IMR-90 (cell line): ENCODE measurements around the gene SSBP3. TPM values are rescaled to one million over a fixed set of nuclear protein-coding genes. Genes with fewer than 3 reads are reported as not detected.

Experiments
- ATAC-seq: fragments of 200-7000 bp; cut with Tn5 transposase; 2 replicates; pipeline ENCODE4 v1.9.1; 2020; ENCODE audit warnings: low read depth, mild to moderate bottlenecking, moderate library complexity
- BruUV-seq: library from RNA; stranded (reverse); fragments of 400-500 nt; replicated peaks from 2 replicates; lab custom pipeline; 2021; lab: Mats Ljungman, UMichigan
- CTCF ChIA-PET: fragments of 300-600 bp; formaldehyde crosslinking; extraction: SDS; loops from one replicate; lab custom pipeline; 2021; ENCODE audit warnings: antibody characterized with exemption; lab: Yijun Ruan, JAX
- POLR2A ChIA-PET: fragments of 300-600 bp; sonication (Branson Sonifier 250); formaldehyde crosslinking; loops from one replicate; lab custom pipeline; 2022; ENCODE audit warnings: antibody characterized with exemption; ENCODE audit not compliant: unreplicated experiment; lab: Charles Lee
- DNase-seq: peaks from one replicate; pipeline ENCODE4 v3.0.0; 2013
- H2AFZ ChIP-seq: replicated peaks from 2 replicates; pipeline ENCODE3; 2013; ENCODE audit warnings: low read length, mild to moderate bottlenecking; ENCODE audit not compliant: poor library complexity
- H2AK5ac ChIP-seq: 2 replicates; pipeline ENCODE4 v1.6.1; 2013; ENCODE audit warnings: low read depth, low read length, inconsistent platforms
- H2AK9ac ChIP-seq: replicated peaks from 2 replicates; pipeline ENCODE3; 2013; ENCODE audit warnings: mild to moderate bottlenecking, low read depth, low read length, moderate library complexity; ENCODE audit not compliant: poor library complexity
- H2BK120ac ChIP-seq: 2 replicates; pipeline ENCODE4 v1.6.1; 2013; ENCODE audit warnings: low read depth, low read length, inconsistent platforms
- H2BK15ac ChIP-seq: 3 replicates; pipeline ENCODE4 v1.6.1; 2013; ENCODE audit warnings: low read depth, low read length, inconsistent platforms
- H2BK20ac ChIP-seq: 2 replicates; pipeline ENCODE4 v1.6.1; 2013; ENCODE audit warnings: low read depth, mild to moderate bottlenecking, inconsistent platforms, low read length, moderate library complexity
- H2BK5ac ChIP-seq: 2 replicates; pipeline ENCODE4 v1.6.1; 2013; ENCODE audit warnings: mild to moderate bottlenecking, low read depth, low read length, inconsistent platforms; ENCODE audit not compliant: poor library complexity, severe bottlenecking
- H3K14ac ChIP-seq: replicated peaks from 2 replicates; pipeline ENCODE4 v1.6.1; 2013; ENCODE audit warnings: low read depth, low read length, inconsistent platforms
- H3K18ac ChIP-seq: 2 replicates; pipeline ENCODE4 v1.6.1; 2013; ENCODE audit warnings: low read depth, low read length, control low read depth
- H3K23ac ChIP-seq: 2 replicates; pipeline ENCODE4 v1.6.1; 2013; ENCODE audit warnings: low read depth, low read length, inconsistent platforms
- H3K27ac ChIP-seq: 2 replicates; pipeline ENCODE4 v1.5.1; 2013; ENCODE audit warnings: mild to moderate bottlenecking, control low read depth, low read length; ENCODE audit not compliant: insufficient read depth
- H3K27me3 ChIP-seq: 2 replicates; pipeline ENCODE4 v1.6.1; 2013; ENCODE audit warnings: low read length; ENCODE audit not compliant: control insufficient read depth, insufficient read depth
- H3K36me3 ChIP-seq: 2 replicates; pipeline ENCODE4 v1.6.1; 2013; ENCODE audit warnings: low read length, mixed read lengths; ENCODE audit not compliant: control insufficient read depth, insufficient read depth
- H3K4ac ChIP-seq: 2 replicates; pipeline ENCODE4 v1.6.1; 2013; ENCODE audit warnings: low read depth, low read length, inconsistent platforms
- H3K4me1 ChIP-seq: 2 replicates; pipeline ENCODE4 v1.6.1; 2013; ENCODE audit warnings: low read length, mixed read lengths; ENCODE audit not compliant: control insufficient read depth, insufficient read depth
- H3K4me2 ChIP-seq: 2 replicates; pipeline ENCODE4 v1.6.1; 2013; ENCODE audit warnings: low read depth, mild to moderate bottlenecking, control low read depth, low read length, moderate library complexity
- H3K4me3 ChIP-seq: 2 replicates; pipeline ENCODE4 v1.5.1; 2013; ENCODE audit warnings: low read depth, mild to moderate bottlenecking, control low read depth, low read length, moderate library complexity; ENCODE audit not compliant: insufficient read depth
- H3K56ac ChIP-seq: 2 replicates; pipeline ENCODE4 v1.6.1; 2013; ENCODE audit warnings: low read length, inconsistent platforms; ENCODE audit not compliant: insufficient read depth; ENCODE audit errors: extremely low read depth
- H3K79me1 ChIP-seq, 2 experiments: 2 replicates each; pipeline ENCODE4 v1.6.1; 2013; ENCODE audit warnings: low read length in 2 of 2, inconsistent platforms in 1 of 2, low read depth in 1 of 2
- H3K9ac ChIP-seq: 2 replicates; pipeline ENCODE4 v1.6.1; 2013; ENCODE audit warnings: low read depth, low read length, control low read depth
- H3K9me1 ChIP-seq: 2 replicates; pipeline ENCODE4 v1.6.1; 2013; ENCODE audit warnings: low read length, inconsistent platforms; ENCODE audit not compliant: insufficient read depth
- H3K9me3 ChIP-seq: 2 replicates; pipeline ENCODE4 v1.6.1; 2013; ENCODE audit warnings: low read length; ENCODE audit not compliant: control insufficient read depth, insufficient read depth
- H4K20me1 ChIP-seq: 2 replicates; pipeline ENCODE4 v1.6.1; 2013; ENCODE audit warnings: low read length, inconsistent platforms; ENCODE audit not compliant: insufficient read depth
- H4K5ac ChIP-seq: 2 replicates; pipeline ENCODE4 v1.6.1; 2013; ENCODE audit warnings: mild to moderate bottlenecking, low read depth, low read length, control low read depth
- H4K8ac ChIP-seq, 2 experiments: 2 replicates each; pipeline ENCODE4 v1.6.1; 2013; ENCODE audit warnings: low read depth in 2 of 2, low read length in 2 of 2, control low read depth in 1 of 2, inconsistent platforms in 1 of 2
- H4K91ac ChIP-seq: 2 replicates; pipeline ENCODE4 v1.6.1; 2013; ENCODE audit warnings: low read depth, low read length, inconsistent platforms; ENCODE audit not compliant: insufficient read depth
- CEBPB ChIP-seq: IDR thresholded peaks from 2 replicates; pipeline ENCODE4 v1.6.1; 2012; ENCODE audit warnings: low read depth, low read length, improper control_type of control experiment
- WGBS, 2 experiments: methylation state at CpG; one replicate each; pipeline versions ENCODE4 v1.1.5 to v1.1.7; 2013; ENCODE audit warnings: missing lambda C conversion rate in 2 of 2; ENCODE audit not compliant: insufficient read length in 1 of 2; ENCODE audit errors: extremely low coverage in 2 of 2; 5-methylcytosine and 5-hydroxymethylcytosine counted together
- dilution Hi-C: fragments of 300-500 bp; cut with HindIII; formaldehyde crosslinking; loops from one replicate; pipeline ENCODE4 v1.14.3; 2018; ENCODE audit warnings: low sequenced_read_pairs; ENCODE audit not compliant: unreplicated experiment
- in situ Hi-C: fragments of 300-500 bp; cut with MboI; formaldehyde crosslinking; loops from 3 replicates; pipeline ENCODE4 v1.14.3; 2019; ENCODE audit warnings: low sequenced_read_pairs, inconsistent platforms, mixed read lengths
- intact Hi-C: fragments of 100-400 bp; cut with micrococcal nuclease; formaldehyde crosslinking; loops from 2 replicates; pipeline ENCODE4 v1.10.0; 2022
- polyA plus RNA-seq, 3 experiments: library from polyadenylated mRNA; depleted of rRNA; stranded (reverse); fragments of >200 nt; gene quantifications; 2 replicates each; pipeline ENCODE4 v1.2.3, GENCODE V29; 2012; ENCODE audit warnings: low replicate concordance in 1 of 3
- total RNA-seq: library from RNA; depleted of rRNA; stranded (reverse); fragments of >200 nt; gene quantifications from 2 replicates; pipeline ENCODE4 v1.2.3, GENCODE V29; 2012

The SSBP3 gene
- total and polyA plus RNA-seq, 2 of the 4 experiments (the other 2 are of a cell fraction): 10.9 to 39.6 TPM

GRCh38 chr1:54227891-54228310 lies 178.3 kb downstream of the SSBP3 start:
- DNase-seq (no peak), ATAC-seq (no peak)
- in situ Hi-C loops (no loop called here), intact Hi-C loops (loop anchor here (10.0 kb wide), 1 partner anchor 177 kb away; the partner anchor contains the start of gene SSBP3), dilution Hi-C loops (no loop called here)
- H2BK120ac ChIP-seq: no peak overlapping the region
- no peak overlapping the region for H3K9ac ChIP-seq
- no peaks in the 10 kb centered on the region for H3K9me3 ChIP-seq
- H3K14ac ChIP-seq: no peak overlapping the region
- no peak overlapping the region for H3K56ac ChIP-seq
- no peak overlapping the region for H3K4me3 ChIP-seq
- peaks cover 22% of the 10 kb centered on the region for H3K4me1 ChIP-seq
- no peak overlapping the region for H3K4me2 ChIP-seq
- H3K36me3 ChIP-seq: peaks cover 17% of the 10 kb centered on the region
- CTCF ChIA-PET: interaction anchor here (0.8 kb wide), 1 partner anchor 157 kb away, joined by 3 read pairs; no protein-coding TSS in a partner anchor
- H3K27ac ChIP-seq: no peak overlapping the region
- H2BK15ac ChIP-seq: no peak overlapping the region; the same call in 2 of the 3 replicates
- no peak overlapping the region for H4K5ac ChIP-seq
- no peak overlapping the region for H2BK5ac ChIP-seq
- H2BK20ac ChIP-seq: no peak overlapping the region
- H2AK9ac ChIP-seq: no peak overlapping the region
- H3K27me3 ChIP-seq: no peaks in the 10 kb centered on the region
- no peak overlapping the region for H4K8ac ChIP-seq
- no peak overlapping the region for H3K18ac ChIP-seq
- H3K23ac ChIP-seq: no peak overlapping the region
- TF ChIP-seq CEBPB: no peak
- peaks cover 11% of the 10 kb centered on the region; the same call in 1 of the 2 replicates for H3K9me1 ChIP-seq
- 86% methylated on average over 9 of the region's 17 CpGs; no CpG with 5 or more reads in 1 of the 2 experiments for WGBS, 2 experiments
- no peak overlapping the region for H2AFZ ChIP-seq
- no peaks in the 10 kb centered on the region for H4K20me1 ChIP-seq
- H3K79me1 ChIP-seq: no peaks in the 10 kb centered on the region; a peak in 1 of 4 replicates
- BruUV-seq: no TSS peak
- no peak overlapping the region for H4K91ac ChIP-seq
- no peak overlapping the region for H3K4ac ChIP-seq
- no peak overlapping the region for H2AK5ac ChIP-seq
- POLR2A ChIA-PET: no interaction called here
